ENCODE measurements around the gene SEM1. TPM values are rescaled to one million over a fixed set of nuclear protein-coding genes. Genes with fewer than 3 reads are reported as not detected.

Gene SEM1
- total RNA-seq, 1 donor from 2014 or later: 65.2 TPM

DNA sequence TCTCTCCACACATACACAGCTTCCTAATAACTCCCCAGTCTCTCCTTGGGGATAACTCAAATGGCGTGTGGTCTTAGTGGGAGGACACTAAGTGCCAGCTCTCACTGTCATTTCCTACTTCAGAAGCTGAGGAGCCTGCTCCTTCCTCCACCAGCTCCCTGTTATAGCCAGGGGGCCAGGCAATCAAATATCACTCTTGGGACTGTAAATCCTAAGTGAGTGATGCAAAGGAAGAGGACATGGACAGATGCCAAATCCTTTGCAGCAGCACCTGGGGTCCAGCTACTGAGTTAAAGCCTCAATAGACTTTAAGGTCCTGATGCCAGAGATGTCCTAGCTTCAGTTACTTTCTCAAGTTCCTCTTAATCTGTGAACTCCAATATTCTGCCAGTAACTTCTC, 34.1 kb downstream of the SEM1 start:
- Mint-ChIP-seq H3K9me3 (no peaks in the 10 kb centered on the region), H3K4me3 (no peak overlapping the region), H3K27ac (no peak overlapping the region), H3K36me3 (no peaks in the 10 kb centered on the region), H3K4me1 (no peaks in the 10 kb centered on the region), H3K27me3 (ENCODE audit: insufficient read depth, low read depth) (no peaks in the 10 kb centered on the region)
- Histone ChIP-seq H3K9me3 (ENCODE audit: low read depth) (no peaks in the 10 kb centered on the region), H3K27ac (no peak overlapping the region), H3K79me2 (ENCODE audit: low read depth) (no peaks in the 10 kb centered on the region), H3K4me2 (no peak overlapping the region), H3K27me3 (no peaks in the 10 kb centered on the region), H4K20me1 (ENCODE audit: low read depth) (no peaks in the 10 kb centered on the region), H2AFZ (replicated peaks) (no peak overlapping the region), H3K4me1 (no peaks in the 10 kb centered on the region), H3K36me3 (no peaks in the 10 kb centered on the region), H3K4me3 (no peak overlapping the region), H3K9ac (no peak overlapping the region), H3F3A (ENCODE audit: low read depth) (no peaks in the 10 kb centered on the region)
- TF ChIP-seq EZH2 (IDR thresholded peaks at IDR 0.05) (no peak), EZH2phosphoT487 (IDR thresholded peaks at IDR 0.05) (no peak)
- TF ChIP-seq, protein P1, sequence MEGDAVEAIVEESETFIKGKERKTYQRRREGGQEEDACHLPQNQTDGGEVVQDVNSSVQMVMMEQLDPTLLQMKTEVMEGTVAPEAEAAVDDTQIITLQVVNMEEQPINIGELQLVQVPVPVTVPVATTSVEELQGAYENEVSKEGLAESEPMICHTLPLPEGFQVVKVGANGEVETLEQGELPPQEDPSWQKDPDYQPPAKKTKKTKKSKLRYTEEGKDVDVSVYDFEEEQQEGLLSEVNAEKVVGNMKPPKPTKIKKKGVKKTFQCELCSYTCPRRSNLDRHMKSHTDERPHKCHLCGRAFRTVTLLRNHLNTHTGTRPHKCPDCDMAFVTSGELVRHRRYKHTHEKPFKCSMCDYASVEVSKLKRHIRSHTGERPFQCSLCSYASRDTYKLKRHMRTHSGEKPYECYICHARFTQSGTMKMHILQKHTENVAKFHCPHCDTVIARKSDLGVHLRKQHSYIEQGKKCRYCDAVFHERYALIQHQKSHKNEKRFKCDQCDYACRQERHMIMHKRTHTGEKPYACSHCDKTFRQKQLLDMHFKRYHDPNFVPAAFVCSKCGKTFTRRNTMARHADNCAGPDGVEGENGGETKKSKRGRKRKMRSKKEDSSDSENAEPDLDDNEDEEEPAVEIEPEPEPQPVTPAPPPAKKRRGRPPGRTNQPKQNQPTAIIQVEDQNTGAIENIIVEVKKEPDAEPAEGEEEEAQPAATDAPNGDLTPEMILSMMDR (IDR thresholded peaks at IDR 0.05): no peak
- DNase-seq (ENCODE audit: low spot score): no peak

DNA sequence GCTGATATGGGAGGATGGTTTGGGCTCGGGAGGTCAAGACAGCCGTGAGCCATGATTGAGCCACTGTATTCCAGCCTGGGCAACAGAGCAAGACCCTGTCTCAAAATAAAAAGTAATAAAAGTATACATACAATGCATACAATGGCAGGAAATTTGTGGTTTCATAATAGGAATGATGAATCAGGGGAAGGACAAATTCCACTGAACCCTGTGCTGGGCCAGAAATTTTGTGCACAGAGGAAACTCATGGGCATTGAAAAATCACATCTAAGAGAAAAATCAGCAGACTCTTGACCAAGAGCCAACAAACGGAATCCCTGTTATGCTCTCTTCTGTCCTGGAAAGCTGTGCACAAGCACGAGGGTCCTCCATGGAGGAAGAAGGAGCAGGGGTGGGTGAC, 35.1 kb downstream of the SEM1 start:
- no peaks in the 10 kb centered on the region for H3K36me3 ChIP-seq
- H3K79me2 ChIP-seq (ENCODE audit: low read depth): no peaks in the 10 kb centered on the region
- H3K27me3 ChIP-seq: no peaks in the 10 kb centered on the region
- no peaks in the 10 kb centered on the region for H3F3A ChIP-seq (ENCODE audit: low read depth)
- H3K27ac ChIP-seq: no peak overlapping the region
- H3K9ac ChIP-seq: no peak overlapping the region
- no peaks in the 10 kb centered on the region for H3K4me1 ChIP-seq
- TF ChIP-seq, protein P1 (IDR thresholded peaks at IDR 0.05): no peak
- Mint-ChIP-seq H3K4me3 (no peak overlapping the region), H3K9me3 (no peaks in the 10 kb centered on the region), H3K4me1 (no peaks in the 10 kb centered on the region), H3K36me3 (no peaks in the 10 kb centered on the region), H3K27ac (no peak overlapping the region), H3K27me3 (ENCODE audit: insufficient read depth, low read depth) (no peaks in the 10 kb centered on the region)
- no peak overlapping the region for H2AFZ ChIP-seq (replicated peaks)
- H3K9me3 ChIP-seq (ENCODE audit: low read depth): no peaks in the 10 kb centered on the region
- DNase-seq (ENCODE audit: low spot score): no peak
- H3K4me3 ChIP-seq: no peak overlapping the region
- no peak overlapping the region for H3K4me2 ChIP-seq
- H4K20me1 ChIP-seq (ENCODE audit: low read depth): no peaks in the 10 kb centered on the region

DNA sequence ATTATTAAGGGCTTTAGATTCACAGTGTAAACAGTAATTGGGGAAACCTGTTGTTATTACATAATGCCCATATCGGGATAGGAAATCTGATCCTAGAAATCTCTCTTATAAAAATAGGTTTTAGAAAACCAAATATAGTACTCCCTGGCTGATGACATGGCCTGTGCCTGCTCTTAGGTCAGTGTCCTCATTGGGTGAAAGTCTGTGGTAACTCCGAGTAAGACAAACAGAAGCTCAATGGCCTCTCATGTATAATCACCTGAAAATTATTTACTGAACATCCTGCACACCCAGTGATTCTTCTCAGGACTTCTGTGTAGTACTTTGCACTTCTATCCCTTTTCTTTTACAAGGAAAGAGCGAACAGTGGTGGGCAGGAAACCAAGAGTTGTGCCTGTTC, 37.8 kb downstream of the SEM1 start:
- no peaks in the 10 kb centered on the region for H3K79me2 ChIP-seq (ENCODE audit: low read depth)
- no peak overlapping the region for H2AFZ ChIP-seq (replicated peaks)
- H3K4me2 ChIP-seq: no peak overlapping the region
- no peaks in the 10 kb centered on the region for H3K27me3 ChIP-seq
- Mint-ChIP-seq H3K27ac (no peak overlapping the region), H3K9me3 (no peaks in the 10 kb centered on the region), H3K36me3 (peaks cover 3% of the 10 kb centered on the region), H3K27me3 (ENCODE audit: insufficient read depth, low read depth) (no peaks in the 10 kb centered on the region), H3K4me1 (no peaks in the 10 kb centered on the region), H3K4me3 (no peak overlapping the region)
- TF ChIP-seq, protein P1 (IDR thresholded peaks at IDR 0.05): no peak
- no peak for TF ChIP-seq EZH2 (IDR thresholded peaks at IDR 0.05)
- TF ChIP-seq EZH2phosphoT487 (IDR thresholded peaks at IDR 0.05): no peak
- no peaks in the 10 kb centered on the region for H3K9me3 ChIP-seq (ENCODE audit: low read depth)
- no peak overlapping the region for H3K4me3 ChIP-seq
- no peak overlapping the region for H3K27ac ChIP-seq
- no peak for DNase-seq (ENCODE audit: low spot score)
- no peak overlapping the region for H3K9ac ChIP-seq
- no peaks in the 10 kb centered on the region for H3K36me3 ChIP-seq
- H3K4me1 ChIP-seq: peaks cover 10% of the 10 kb centered on the region
- H3F3A ChIP-seq (ENCODE audit: low read depth): no peaks in the 10 kb centered on the region
- no peaks in the 10 kb centered on the region for H4K20me1 ChIP-seq (ENCODE audit: low read depth)

Measured in neural progenitor cell (in vitro differentiated cells).